HG03095 (cell line): Measurements from ENCODE around the gene MREG.

Source experiments
- ATAC-seq: cut with Tn5 transposase; IDR thresholded peaks from one replicate; pipeline ENCODE4 v1.9.1; 2021; ENCODE audit warnings: moderate library complexity; ENCODE audit not compliant: unreplicated experiment

MREG gene

GRCh38 chr2:216013080-216013909 is at the start of gene MREG:
Gene MREG (minus strand): TSS chr2:216013551. CDS start chr2:216013327, 224 bp downstream.
- ATAC-seq, result peak; percentile 45

- no peak for ATAC-seq
Measured at GRCh38 chr2:216059233-216059834, 46.0 kb upstream of the MREG start.

- peak; percentile 84 for ATAC-seq
Measured at GRCh38 chr2:216057688-216058193, 44.4 kb upstream of the MREG start.

GRCh38 chr2:216056739-216057138 is 43.4 kb upstream of the MREG start:
- peak; percentile 41 for ATAC-seq

GRCh38 chr2:216055680-216056079 is 42.3 kb upstream of the MREG start:
- no peak for ATAC-seq

- ATAC-seq, result no peak
Measured at GRCh38 chr2:216052420-216052819, 39.1 kb upstream of the MREG start.

GRCh38 chr2:216051350-216051749 is 38.0 kb upstream of the MREG start:
- ATAC-seq, result no peak

GRCh38 chr2:216049452-216049851 is 36.1 kb upstream of the MREG start:
- no peak for ATAC-seq

- no peak for ATAC-seq
Measured at GRCh38 chr2:216047397-216047796, 34.0 kb upstream of the MREG start.

- ATAC-seq, result peak; percentile 98
Measured at GRCh38 chr2:216044883-216045486, 31.6 kb upstream of the MREG start.

- no peak for ATAC-seq
Measured at GRCh38 chr2:216043949-216044348, 30.6 kb upstream of the MREG start.

GRCh38 chr2:216041438-216041837 is 28.1 kb upstream of the MREG start:
- ATAC-seq, result no peak

- ATAC-seq, result no peak
Measured at GRCh38 chr2:216039918-216040317, 26.6 kb upstream of the MREG start.

- ATAC-seq, result peak; percentile 29
Measured at GRCh38 chr2:216034065-216034464, 20.7 kb upstream of the MREG start.

GRCh38 chr2:216033403-216033802 is 20.1 kb upstream of the MREG start:
- ATAC-seq, result peak; percentile 45

GRCh38 chr2:216031960-216032689 is 18.8 kb upstream of the MREG start:
- peak; percentile 76 for ATAC-seq

- no peak for ATAC-seq
Measured at GRCh38 chr2:216030216-216030615, 16.9 kb upstream of the MREG start.

GRCh38 chr2:216029416-216030129 is 16.2 kb upstream of the MREG start:
- ATAC-seq, result no peak

GRCh38 chr2:216024779-216025336 is 11.5 kb upstream of the MREG start:
- ATAC-seq, result no peak

- peak; percentile 76 for ATAC-seq
Measured at GRCh38 chr2:216023055-216023648, 9.8 kb upstream of the MREG start.
